Neutrophil (primary cell): Measurements from ENCODE around the gene MYOC.
"Not testable (repeated sequence)": the region's sequence is repeated elsewhere in the genome, so short reads cannot be mapped to it uniquely, and the experiment has no call there.

Source experiments
- H3K27ac ChIP-seq: fragments of 200-600 bp; sonication (generic); 2 replicates; pipeline ENCODE4 v1.5.1; 2016; ENCODE audit warnings: mild to moderate bottlenecking, moderate library complexity
- H3K27me3 ChIP-seq: fragments of 200-600 bp; sonication (generic); 2 replicates; pipeline ENCODE4 v1.6.0; 2016; ENCODE audit warnings: mild to moderate bottlenecking
- H3K36me3 ChIP-seq: fragments of 200-600 bp; sonication (generic); 2 replicates; pipeline ENCODE4 v1.5.1; 2017
- H3K4me1 ChIP-seq, 2 experiments: fragments of 200-600 bp in 1 of 2; sonication (generic) in 1 of 2; 1 replicate in 1 of 2; 2 replicates in 1 of 2; pipeline versions ENCODE4 v1.5.1 to v1.6.1; 2013 to 2016; ENCODE audit warnings: low read depth in 1 of 2, low read length in 1 of 2, mild to moderate bottlenecking in 1 of 2, moderate library complexity in 1 of 2; ENCODE audit not compliant: control insufficient read depth in 1 of 2, insufficient read depth in 1 of 2
- H3K4me3 ChIP-seq, 2 experiments: fragments of 200-600 bp in 1 of 2; sonication (generic) in 1 of 2; 1 replicate in 1 of 2; 2 replicates in 1 of 2; pipeline ENCODE4 v1.5.1; 2013 to 2016; ENCODE audit warnings: low read depth in 1 of 2, low read length in 1 of 2, mild to moderate bottlenecking in 1 of 2, moderate library complexity in 1 of 2
- H3K9me3 ChIP-seq: fragments of 200-600 bp; sonication (generic); 2 replicates; pipeline ENCODE4 v1.5.1; 2016
- CTCF ChIP-seq: fragments of 200-600 bp; sonication (generic); IDR thresholded peaks from 2 replicates; pipeline ENCODE4 v1.5.1; 2016; ENCODE audit warnings: antibody characterized with exemption

The MYOC gene

GRCh38 chr1:171652234-171652822 lies at the start of gene MYOC:
TSS of gene MYOC (minus strand) at chr1:171652688. CDS start at chr1:171652611, 77 bp downstream.
- Histone ChIP-seq H3K4me1 (peaks cover 0 to 4% of the 10 kb centered on the region in 2 experiments), H3K4me3 (no peak within 1 kb of the TSS), H3K27ac (no peak within 1 kb of the TSS), H3K27me3 (peaks cover 37% of the 10 kb centered on the region), H3K36me3 (no peaks in the 10 kb centered on the region), H3K9me3 (no peaks in the 10 kb centered on the region)
- no peak for TF ChIP-seq CTCF

GRCh38 chr1:171699531-171699930 lies 47.0 kb upstream of the MYOC start:
- Histone ChIP-seq H3K27me3 (no peaks in the 10 kb centered on the region), H3K4me3 (no peak overlapping the region), H3K9me3 (no peaks in the 10 kb centered on the region), H3K36me3 (peaks cover 6% of the 10 kb centered on the region), H3K27ac (no peak overlapping the region), H3K4me1 (no peaks in the 10 kb centered on the region)
- no peak for TF ChIP-seq CTCF

- not testable (repeated sequence) for H3K27me3 ChIP-seq, H3K4me3 ChIP-seq, H3K4me1 ChIP-seq, H3K9me3 ChIP-seq, H3K36me3 ChIP-seq, H3K27ac ChIP-seq
Measured at GRCh38 chr1:171695772-171696171, 43.3 kb upstream of the MYOC start.

- not testable (repeated sequence) for H3K27me3 ChIP-seq, H3K27ac ChIP-seq, H3K4me1 ChIP-seq, H3K36me3 ChIP-seq, H3K4me3 ChIP-seq, H3K9me3 ChIP-seq
Measured at GRCh38 chr1:171693541-171693940, 41.1 kb upstream of the MYOC start.

GRCh38 chr1:171683870-171684269 lies 31.4 kb upstream of the MYOC start:
- no peak for TF ChIP-seq CTCF

GRCh38 chr1:171680339-171680738 lies 27.9 kb upstream of the MYOC start:
- H3K4me3 ChIP-seq = no peak overlapping the region
- H3K27ac ChIP-seq = no peak overlapping the region
- H3K27me3 ChIP-seq = no peaks in the 10 kb centered on the region
- no peak for TF ChIP-seq CTCF
- no peaks in the 10 kb centered on the region for H3K9me3 ChIP-seq
- H3K4me1 ChIP-seq = no peaks in the 10 kb centered on the region
- H3K36me3 ChIP-seq = no peaks in the 10 kb centered on the region

More at GRCh38 chr1:171683870-171684269, 31.4 kb upstream of the MYOC start:
- Histone ChIP-seq H3K4me3 (no peak overlapping the region), H3K4me1 (no peaks in the 10 kb centered on the region), H3K9me3 (no peaks in the 10 kb centered on the region), H3K36me3 (no peaks in the 10 kb centered on the region), H3K27me3 (no peaks in the 10 kb centered on the region), H3K27ac (no peak overlapping the region)

- no peak overlapping the region for H3K27ac ChIP-seq
- no peaks in the 10 kb centered on the region for H3K9me3 ChIP-seq
- H3K36me3 ChIP-seq = no peaks in the 10 kb centered on the region
- no peaks in the 10 kb centered on the region for H3K27me3 ChIP-seq
- TF ChIP-seq CTCF = no peak
- no peak overlapping the region for H3K4me3 ChIP-seq
- H3K4me1 ChIP-seq = no peaks in the 10 kb centered on the region
Measured at GRCh38 chr1:171676823-171677222, 24.3 kb upstream of the MYOC start.
